ENCODE data around the gene DAZAP2. TPM values are rescaled to one million over a fixed set of nuclear protein-coding genes. Genes with fewer than 3 reads are reported as not detected.
A peak's percentile ranks its signal among the peaks of the same experiment; 100 is the strongest.

DAZAP2 gene
- total RNA-seq, 1 donor from 2014 or later = 77.9 TPM

- Mint-ChIP-seq H3K27me3 (ENCODE audit: low read depth) (no peaks in the 10 kb centered on the region), H3K27ac (ENCODE audit: unreplicated experiment) (no peak overlapping the region)
- no peak for DNase-seq (ENCODE audit: low spot score)
Measured at GRCh38 chr12:51229116-51229809, 9.4 kb upstream of the DAZAP2 start.

GRCh38 chr12:51232642-51233041 is 6.0 kb upstream of the DAZAP2 start:
- no peak for DNase-seq (ENCODE audit: low spot score)
- Mint-ChIP-seq H3K4me3 (ENCODE audit: unreplicated experiment) (no peak overlapping the region), H3K27ac (ENCODE audit: unreplicated experiment) (no peak overlapping the region), H3K27me3 (ENCODE audit: low read depth) (no peaks in the 10 kb centered on the region), H3K4me1 (ENCODE audit: low read depth) (no peaks in the 10 kb centered on the region), H3K9me3 (ENCODE audit: low read depth) (no peaks in the 10 kb centered on the region), H3K36me3 (ENCODE audit: low read depth) (no peaks in the 10 kb centered on the region)
- no peak for TF ChIP-seq CTCF (IDR thresholded peaks at IDR 0.05)

More at GRCh38 chr12:51229116-51229809, 9.4 kb upstream of the DAZAP2 start:
- Mint-ChIP-seq H3K9me3 (ENCODE audit: low read depth) (no peaks in the 10 kb centered on the region), H3K4me3 (ENCODE audit: unreplicated experiment) (no peak overlapping the region), H3K36me3 (ENCODE audit: low read depth) (no peaks in the 10 kb centered on the region), H3K4me1 (ENCODE audit: low read depth) (no peaks in the 10 kb centered on the region)
- no peak for TF ChIP-seq CTCF (IDR thresholded peaks at IDR 0.05)

GRCh38 chr12:51234530-51234929 is 4.1 kb upstream of the DAZAP2 start:
- Mint-ChIP-seq H3K27ac (ENCODE audit: unreplicated experiment) (no peak overlapping the region), H3K4me3 (ENCODE audit: unreplicated experiment) (no peak overlapping the region), H3K9me3 (ENCODE audit: low read depth) (no peaks in the 10 kb centered on the region), H3K36me3 (ENCODE audit: low read depth) (no peaks in the 10 kb centered on the region), H3K4me1 (ENCODE audit: low read depth) (peaks cover 8% of the 10 kb centered on the region), H3K27me3 (ENCODE audit: low read depth) (no peaks in the 10 kb centered on the region)
- DNase-seq (ENCODE audit: low spot score) = no peak
- no peak for TF ChIP-seq CTCF (IDR thresholded peaks at IDR 0.05)

GRCh38 chr12:51238037-51238509 is 553 bp upstream of the DAZAP2 start:
- Mint-ChIP-seq H3K9me3 (ENCODE audit: low read depth) (no peaks in the 10 kb centered on the region), H3K27ac (ENCODE audit: unreplicated experiment) (peak overlapping the region; percentile 100), H3K4me1 (ENCODE audit: low read depth) (peaks cover 24% of the 10 kb centered on the region), H3K36me3 (ENCODE audit: low read depth) (peaks cover 10% of the 10 kb centered on the region), H3K27me3 (ENCODE audit: low read depth) (no peaks in the 10 kb centered on the region), H3K4me3 (ENCODE audit: unreplicated experiment) (peak overlapping the region; percentile 94)
- no peak for DNase-seq (ENCODE audit: low spot score)
- TF ChIP-seq CTCF (IDR thresholded peaks at IDR 0.05) = no peak

GRCh38 chr12:51240971-51241370 is 2.3 kb downstream of the DAZAP2 start:
- H3K27ac Mint-ChIP-seq (ENCODE audit: unreplicated experiment) = peak overlapping the region; percentile 71
- no peak for TF ChIP-seq CTCF (IDR thresholded peaks at IDR 0.05)
- H3K27me3 Mint-ChIP-seq (ENCODE audit: low read depth) = no peaks in the 10 kb centered on the region
- no peaks in the 10 kb centered on the region for H3K9me3 Mint-ChIP-seq (ENCODE audit: low read depth)
- no peak overlapping the region for H3K4me3 Mint-ChIP-seq (ENCODE audit: unreplicated experiment)
- peaks cover 29% of the 10 kb centered on the region for H3K4me1 Mint-ChIP-seq (ENCODE audit: low read depth)
- peaks cover 15% of the 10 kb centered on the region for H3K36me3 Mint-ChIP-seq (ENCODE audit: low read depth)
- no peak for DNase-seq (ENCODE audit: low spot score)

Measured in chondrocyte (in vitro differentiated cells).